Gastrocnemius medialis (tissue), 4 donors: ENCODE results near the gene TSPAN11. TPM values are rescaled to one million over a fixed set of nuclear protein-coding genes. Genes with fewer than 3 reads are reported as not detected.

Experiments used
- ATAC-seq, 2 donors: fragments of 150-250 bp; one replicate each; pipeline ENCODE4 v1.9.1; 2016
- DNase-seq, 2 donors: peaks; one replicate each; pipeline ENCODE4 v3.0.0-alpha.2; 2019
- H3K27ac ChIP-seq, 4 donors: fragments of 200-600 bp; sonication (generic); 1 replicate in 1 of 4; 2 replicates in 3 of 4; pipeline ENCODE4 v1.5.1; 2016 to 2018; ENCODE audit warnings: mild to moderate bottlenecking in 2 of 4, moderate library complexity in 1 of 4
- H3K27me3 ChIP-seq, 3 donors: fragments of 200-600 bp; sonication (generic) in 2 of 3; 1 replicate in 1 of 3; 2 replicates in 2 of 3; pipeline versions ENCODE4 v1.5.1 to v1.6.0; 2016 to 2019; ENCODE audit warnings: mild to moderate bottlenecking in 1 of 3, moderate library complexity in 1 of 3
- H3K36me3 ChIP-seq, 2 donors: fragments of 200-600 bp; sonication (generic) in 1 of 2; one replicate each; pipeline ENCODE4 v1.5.1; 2017 to 2018
- H3K4me1 ChIP-seq, 2 donors: fragments of 200-600 bp; sonication (generic) in 1 of 2; one replicate each; pipeline ENCODE4 v1.5.1; 2016 to 2017; ENCODE audit warnings: mild to moderate bottlenecking in 2 of 2
- H3K4me3 ChIP-seq, 4 donors: fragments of 200-600 bp; sonication (generic) in 3 of 4; 1 replicate in 1 of 4; 2 replicates in 3 of 4; pipeline ENCODE4 v1.5.1; 2016 to 2019; ENCODE audit warnings: mild to moderate bottlenecking in 2 of 4
- H3K9me3 ChIP-seq, 3 donors: fragments of 200-600 bp; sonication (generic) in 2 of 3; 1 replicate in 1 of 3; 2 replicates in 2 of 3; pipeline ENCODE4 v1.5.1; 2016 to 2019
- CTCF ChIP-seq, 5 experiments: fragments of 450-650 bp in 3 of 5; fragments of 200-600 bp in 2 of 5; sonication (generic) in 2 of 5; IDR thresholded peaks in 4 of 5; conservative IDR thresholded peaks in 1 of 5; 1 replicate in 4 of 5; 2 replicates in 1 of 5; pipeline ENCODE4 v1.5.1; 2016 to 2019; ENCODE audit warnings: antibody characterized with exemption in 5 of 5, mild to moderate bottlenecking in 3 of 5, moderate library complexity in 3 of 5
- POLR2A ChIP-seq, 2 donors: fragments of 450-650 bp; IDR thresholded peaks; one replicate each; pipeline ENCODE4 v1.6.1; 2017; ENCODE audit warnings: antibody characterized with exemption in 2 of 2, mild to moderate bottlenecking in 2 of 2, moderate library complexity in 2 of 2
- in situ Hi-C, 4 donors: fragments of 200-750 bp; cut with MboI; loops; one replicate each; pipeline versions ENCODE4 v1.15.0 to v1.8.0; 2017; ENCODE audit warnings: low sequenced_read_pairs in 4 of 4
- intact Hi-C: fragments of 100-400 bp; cut with DNase I; formaldehyde crosslinking; loops from one replicate; pipeline ENCODE4 v1.15.1; 2023; ENCODE audit warnings: low total_unique reads
- total RNA-seq, 4 donors: library from RNA; depleted of rRNA; stranded (reverse); fragments of >200 nt; gene quantifications; one replicate each; pipeline versions ENCODE4 v1.1.0 to v1.2.3, GENCODE V29; 2016

Gene TSPAN11
- total RNA-seq, 4 donors from 2014 or later = 0.05 to 0.16 (median 0.07) TPM; not detected in 1

- intact Hi-C loops = no loop called here
- TF ChIP-seq CTCF (IDR thresholded peaks at IDR 0.05 in 4 of 5, conservative IDR thresholded peaks at IDR 0.05 in 1 of 5) (no peak), POLR2A (IDR thresholded peaks at IDR 0.05) (no peak)
- DNase-seq (no peak), ATAC-seq (no peak)
- H3K4me1 ChIP-seq = no peaks in the 10 kb centered on the region
- H3K27me3 ChIP-seq = no peaks in the 10 kb centered on the region
- in situ Hi-C loops = no loop called here
- H3K27ac ChIP-seq = no peak overlapping the region
- no peaks in the 10 kb centered on the region for H3K9me3 ChIP-seq
- H3K4me3 ChIP-seq = no peak overlapping the region
- no peaks in the 10 kb centered on the region for H3K36me3 ChIP-seq
Observed at GRCh38 chr12:31000751-31001150, 74.2 kb downstream of the TSPAN11 start.

- DNase-seq (no peak), ATAC-seq (no peak)
- intact Hi-C loops = no loop called here
- H3K4me1 ChIP-seq = no peaks in the 10 kb centered on the region
- TF ChIP-seq CTCF (IDR thresholded peaks at IDR 0.05 in 4 of 5, conservative IDR thresholded peaks at IDR 0.05 in 1 of 5) = no peak
- no peak for TF ChIP-seq POLR2A (IDR thresholded peaks at IDR 0.05)
- in situ Hi-C loops = no loop called here
- H3K27me3 ChIP-seq = no peaks in the 10 kb centered on the region
- no peaks in the 10 kb centered on the region for H3K9me3 ChIP-seq
- H3K36me3 ChIP-seq = no peaks in the 10 kb centered on the region
- no peak overlapping the region for H3K27ac ChIP-seq
- H3K4me3 ChIP-seq = no peak overlapping the region
Observed at GRCh38 chr12:31001581-31002360, 75.2 kb downstream of the TSPAN11 start.

- ATAC-seq (no peak), DNase-seq (no peak)
- intact Hi-C loops (no loop called here), in situ Hi-C loops (no loop called here)
- no peak for TF ChIP-seq CTCF (IDR thresholded peaks at IDR 0.05 in 4 of 5, conservative IDR thresholded peaks at IDR 0.05 in 1 of 5)
- no peak for TF ChIP-seq POLR2A (IDR thresholded peaks at IDR 0.05)
- Histone ChIP-seq H3K4me1 (no peaks in the 10 kb centered on the region), H3K9me3 (no peaks in the 10 kb centered on the region), H3K27ac (no peak overlapping the region), H3K4me3 (no peak overlapping the region), H3K27me3 (no peaks in the 10 kb centered on the region), H3K36me3 (no peaks in the 10 kb centered on the region)
Observed at GRCh38 chr12:31002361-31002725, 75.8 kb downstream of the TSPAN11 start.

- H3K4me3 ChIP-seq = no peak overlapping the region
- DNase-seq = no peak
- no peak for ATAC-seq
- in situ Hi-C loops = no loop called here
- H3K9me3 ChIP-seq = no peaks in the 10 kb centered on the region
- intact Hi-C loops = no loop called here
- no peaks in the 10 kb centered on the region for H3K36me3 ChIP-seq
- TF ChIP-seq POLR2A (IDR thresholded peaks at IDR 0.05) (no peak), CTCF (IDR thresholded peaks at IDR 0.05 in 4 of 5, conservative IDR thresholded peaks at IDR 0.05 in 1 of 5) (no peak)
- H3K27ac ChIP-seq = no peak overlapping the region
- H3K4me1 ChIP-seq = no peaks in the 10 kb centered on the region
- no peaks in the 10 kb centered on the region for H3K27me3 ChIP-seq
Observed at GRCh38 chr12:31002999-31003398, 76.5 kb downstream of the TSPAN11 start.
